Measurements from ENCODE around the gene SARNP. TPM values are rescaled to one million over a fixed set of nuclear protein-coding genes. Genes with fewer than 3 reads are reported as not detected.

SARNP gene
- total and polyA plus RNA-seq, 4 experiments from 2014 or later = 47.7 to 122 (median 69.8) TPM

- ChIA-PET POLR2A (ENCODE audit: partially characterized antibody) (interaction anchor here (0.8 to 13.3 kb wide), 30 partner anchors 8 to 1781 kb away, joined by 3 to 201 read pairs (median 8); partner anchors contain the start of genes BLOC1S1, CD63, DDIT3 and DGKA), CTCF (ENCODE audit: partially characterized antibody) (interaction anchor here (0.6 to 5.8 kb wide), 46 partner anchors 10 to 725 kb away, joined by 3 to 61 read pairs (median 5); partner anchors contain the start of genes BLOC1S1, CD63, DNAJC14 and ORMDL2)
- H3K4me1 ChIP-seq (ENCODE audit: insufficient read depth, low read length) = peaks cover 21% of the 10 kb centered on the region
- H3K36me3 ChIP-seq (ENCODE audit: insufficient read depth, low read length) = no peaks in the 10 kb centered on the region
- H3K27me3 ChIP-seq (ENCODE audit: insufficient read depth, low read length) = no peaks in the 10 kb centered on the region
- Mint-ChIP-seq H3K4me3 (peak overlapping the region in 7 of 8 donors; percentile 18 to 95 (median 90)), H3K4me1 (peaks cover 21 to 44% (median 30%) of the 10 kb centered on the region in 4 donors), H3K27ac (peak overlapping the region in 5 of 7 donors; percentile 82 to 97 (median 95)), H3K9me3 (no peaks in the 10 kb centered on the region), H3K27me3 (no peaks in the 10 kb centered on the region), H3K36me3 (peaks cover 0 to 4% of the 10 kb centered on the region in 2 donors)
- H3K27ac ChIP-seq (ENCODE audit: low read depth, low read length) = peak overlapping the region; percentile 76
- H3K4me3 ChIP-seq (ENCODE audit: low read length in 2 of 2) = no peak overlapping the region
- intact Hi-C loops (cut with micrococcal nuclease) = loop anchor here (2.0 to 10.0 kb wide), 7 partner anchors 92 to 726 kb away; partner anchors contain the start of genes PA2G4, PYM1, RPS26 and SMARCC2
- H3K9me3 ChIP-seq (ENCODE audit: control insufficient read depth in 1 of 2, low read length in 2 of 2) = no peaks in the 10 kb centered on the region
- no peak for DNase-seq
These were observed 78.5 kb downstream of the SARNP start for GRCh38 chr12:55739025-55739378.

- Histone ChIP-seq H3K4me1 (ENCODE audit: insufficient read depth, low read length) (peaks cover 19% of the 10 kb centered on the region), H3K27ac (ENCODE audit: low read depth, low read length) (peak overlapping the region; percentile 76), H3K36me3 (ENCODE audit: insufficient read depth, low read length) (no peaks in the 10 kb centered on the region), H3K27me3 (ENCODE audit: insufficient read depth, low read length) (no peaks in the 10 kb centered on the region), H3K4me3 (ENCODE audit: low read length in 2 of 2) (peak overlapping the region; percentile 39 to 75), H3K9me3 (ENCODE audit: control insufficient read depth in 1 of 2, low read length in 2 of 2) (no peaks in the 10 kb centered on the region)
- DNase-seq = peak; percentile 79 to 87 (median 83)
- Mint-ChIP-seq H3K9me3 (no peaks in the 10 kb centered on the region), H3K4me1 (peaks cover 21 to 38% (median 26%) of the 10 kb centered on the region in 4 donors), H3K27ac (peak overlapping the region; percentile 82 to 97 (median 96)), H3K27me3 (no peaks in the 10 kb centered on the region), H3K4me3 (peak overlapping the region; percentile 87 to 95 (median 90)), H3K36me3 (peaks cover 0 to under 1% of the 10 kb centered on the region in 2 donors)
- POLR2A ChIA-PET (ENCODE audit: partially characterized antibody) = interaction anchor here (0.8 to 13.3 kb wide), 39 partner anchors 8 to 1781 kb away, joined by 3 to 201 read pairs (median 6); partner anchors contain the start of genes BLOC1S1, CD63, DDIT3 and DGKA
- CTCF ChIA-PET (ENCODE audit: partially characterized antibody) = interaction anchor here (0.6 to 5.8 kb wide), 55 partner anchors 9 to 1761 kb away, joined by 3 to 61 read pairs (median 5); partner anchors contain the start of genes BLOC1S1, CD63, DGKA and DNAJC14
- intact Hi-C loops (cut with micrococcal nuclease) = loop anchor here (1.0 to 10.0 kb wide), 16 partner anchors 8 to 726 kb away; partner anchors contain the start of genes BLOC1S1, CS, DNAJC14 and NABP2
These were observed 79.2 kb downstream of the SARNP start for GRCh38 chr12:55738123-55739024.

GRCh38 chr12:55737581-55738122 is 79.9 kb downstream of the SARNP start:
- Mint-ChIP-seq H3K4me1 (peaks cover 19 to 35% (median 24%) of the 10 kb centered on the region in 4 donors), H3K4me3 (peak overlapping the region; percentile 59 to 95 (median 90)), H3K36me3 (no peaks in the 10 kb centered on the region), H3K27ac (peak overlapping the region; percentile 82 to 97 (median 96)), H3K27me3 (no peaks in the 10 kb centered on the region), H3K9me3 (no peaks in the 10 kb centered on the region)
- no peaks in the 10 kb centered on the region for H3K9me3 ChIP-seq (ENCODE audit: control insufficient read depth in 1 of 2, low read length in 2 of 2)
- DNase-seq = no peak
- H3K27me3 ChIP-seq (ENCODE audit: insufficient read depth, low read length) = no peaks in the 10 kb centered on the region
- CTCF ChIA-PET (ENCODE audit: partially characterized antibody) = interaction anchor here (0.6 to 5.8 kb wide), 37 partner anchors 9 to 1762 kb away, joined by 3 to 61 read pairs (median 7); partner anchors contain the start of genes BLOC1S1, CD63, DGKA and DNAJC14
- intact Hi-C loops (cut with micrococcal nuclease) = loop anchor here (1.0 to 10.0 kb wide), 17 partner anchors 7 to 727 kb away; partner anchors contain the start of genes BLOC1S1, CS, DNAJC14 and NABP2
- peaks cover 18% of the 10 kb centered on the region for H3K4me1 ChIP-seq (ENCODE audit: insufficient read depth, low read length)
- H3K4me3 ChIP-seq (ENCODE audit: low read length in 2 of 2) = peak overlapping the region in 1 of 2 donors; percentile 75
- no peaks in the 10 kb centered on the region for H3K36me3 ChIP-seq (ENCODE audit: insufficient read depth, low read length)
- POLR2A ChIA-PET (ENCODE audit: partially characterized antibody) = interaction anchor here (0.9 to 13.3 kb wide), 31 partner anchors 8 to 893 kb away, joined by 3 to 201 read pairs (median 7); partner anchors contain the start of genes BLOC1S1, CD63, DGKA and DNAJC14
- peak overlapping the region; percentile 76 for H3K27ac ChIP-seq (ENCODE audit: low read depth, low read length)

- Histone ChIP-seq H3K36me3 (ENCODE audit: insufficient read depth, low read length) (no peaks in the 10 kb centered on the region), H3K4me3 (ENCODE audit: low read length in 2 of 2) (no peak overlapping the region), H3K27me3 (ENCODE audit: insufficient read depth, low read length) (no peaks in the 10 kb centered on the region), H3K27ac (ENCODE audit: low read depth, low read length) (peak overlapping the region; percentile 76), H3K4me1 (ENCODE audit: insufficient read depth, low read length) (peaks cover 15% of the 10 kb centered on the region), H3K9me3 (ENCODE audit: control insufficient read depth in 1 of 2, low read length in 2 of 2) (no peaks in the 10 kb centered on the region)
- Mint-ChIP-seq H3K27ac (peak overlapping the region; percentile 82 to 97 (median 95)), H3K36me3 (no peaks in the 10 kb centered on the region), H3K4me1 (peaks cover 15 to 28% (median 20%) of the 10 kb centered on the region in 4 donors), H3K9me3 (no peaks in the 10 kb centered on the region), H3K27me3 (no peaks in the 10 kb centered on the region), H3K4me3 (peak overlapping the region in 6 of 8 donors; percentile 29 to 91 (median 90))
- POLR2A ChIA-PET (ENCODE audit: partially characterized antibody) = interaction anchor here (0.9 to 13.3 kb wide), 16 partner anchors 7 to 894 kb away, joined by 3 to 201 read pairs (median 12); partner anchors contain the start of genes BLOC1S1, CD63, DGKA and DNAJC14
- peak; percentile 34 to 60 (median 47) for DNase-seq
- intact Hi-C loops (cut with micrococcal nuclease) = loop anchor here (1.0 to 10.0 kb wide), 4 partner anchors 13 to 728 kb away; partner anchors contain the start of genes PA2G4 and SPRYD4
- CTCF ChIA-PET (ENCODE audit: partially characterized antibody) = interaction anchor here (1.0 to 5.8 kb wide), 20 partner anchors 8 to 900 kb away, joined by 3 to 61 read pairs (median 12); partner anchors contain the start of genes BLOC1S1, CD63, DGKA and DNAJC14
These were observed 80.5 kb downstream of the SARNP start for GRCh38 chr12:55736780-55737580.

GRCh38 chr12:55736076-55736475 is 81.4 kb downstream of the SARNP start:
- no peak overlapping the region for H3K4me3 Mint-ChIP-seq

GRCh38 chr12:55734595-55734994 is 82.9 kb downstream of the SARNP start:
- intact Hi-C loops (cut with micrococcal nuclease) = loop anchor here (10.0 kb wide), 1 partner anchor 730 kb away; the partner anchor contains the start of gene SPRYD4
- ChIA-PET CTCF (ENCODE audit: partially characterized antibody) (interaction anchor here (0.8 to 1.3 kb wide), 3 partner anchors 10 to 83 kb away, joined by 3 to 4 read pairs (median 3); partner anchors contain the start of genes ORMDL2 and SARNP), POLR2A (ENCODE audit: partially characterized antibody) (no interaction called here)
- Histone ChIP-seq H3K4me3 (ENCODE audit: low read length in 2 of 2) (no peak overlapping the region), H3K36me3 (ENCODE audit: insufficient read depth, low read length) (no peaks in the 10 kb centered on the region), H3K9me3 (ENCODE audit: control insufficient read depth in 1 of 2, low read length in 2 of 2) (no peaks in the 10 kb centered on the region), H3K4me1 (ENCODE audit: insufficient read depth, low read length) (peaks cover 26% of the 10 kb centered on the region), H3K27ac (ENCODE audit: low read depth, low read length) (no peak overlapping the region), H3K27me3 (ENCODE audit: insufficient read depth, low read length) (no peaks in the 10 kb centered on the region)
- Mint-ChIP-seq H3K9me3 (no peaks in the 10 kb centered on the region), H3K4me1 (peaks cover 25 to 39% (median 31%) of the 10 kb centered on the region in 4 donors), H3K4me3 (no peak overlapping the region), H3K27ac (peak overlapping the region in 1 of 7 donors; percentile 17), H3K36me3 (peaks cover 0 to 3% of the 10 kb centered on the region in 2 donors), H3K27me3 (no peaks in the 10 kb centered on the region)
- no peak for DNase-seq

More at GRCh38 chr12:55736076-55736475, 81.4 kb downstream of the SARNP start:
- Mint-ChIP-seq H3K9me3 (no peaks in the 10 kb centered on the region), H3K4me1 (peaks cover 14 to 25% (median 18%) of the 10 kb centered on the region in 4 donors), H3K27ac (peak overlapping the region in 4 of 7 donors; percentile 30 to 50 (median 39)), H3K36me3 (no peaks in the 10 kb centered on the region), H3K27me3 (no peaks in the 10 kb centered on the region)
- Histone ChIP-seq H3K27ac (ENCODE audit: low read depth, low read length) (no peak overlapping the region), H3K9me3 (ENCODE audit: control insufficient read depth in 1 of 2, low read length in 2 of 2) (no peaks in the 10 kb centered on the region), H3K4me1 (ENCODE audit: insufficient read depth, low read length) (peaks cover 15% of the 10 kb centered on the region), H3K4me3 (ENCODE audit: low read length in 2 of 2) (no peak overlapping the region), H3K36me3 (ENCODE audit: insufficient read depth, low read length) (no peaks in the 10 kb centered on the region), H3K27me3 (ENCODE audit: insufficient read depth, low read length) (no peaks in the 10 kb centered on the region)
- no peak for DNase-seq
- intact Hi-C loops (cut with micrococcal nuclease) = loop anchor here (5.0 to 10.0 kb wide), 3 partner anchors 89 to 729 kb away; partner anchors contain the start of genes PA2G4 and SPRYD4
- POLR2A ChIA-PET (ENCODE audit: partially characterized antibody) = interaction anchor here (13.3 kb wide), 1 partner anchor 195 kb away, joined by 201 read pairs; the partner anchor contains the start of genes DGKA and PYM1
- CTCF ChIA-PET (ENCODE audit: partially characterized antibody) = interaction anchor here (5.3 kb wide), 1 partner anchor 12 kb away, joined by 61 read pairs; no protein-coding TSS in a partner anchor

Data from CD4-positive, alpha-beta memory T cell (primary cell).